Testis (tissue), 3 donors: ENCODE data around the gene PXK. TPM values are rescaled to one million over a fixed set of nuclear protein-coding genes. Genes with fewer than 3 reads are reported as not detected.

Source experiments
- DNase-seq: peaks from one replicate; pipeline ENCODE4 v3.0.0-alpha.2; 2019
- H3K27ac ChIP-seq, 2 donors: fragments of 200-600 bp; sonication (generic); one replicate each; pipeline ENCODE4 v1.5.1; 2019
- H3K27me3 ChIP-seq: fragments of 200-600 bp; sonication (generic); one replicate; pipeline ENCODE4 v1.5.1; 2019
- H3K36me3 ChIP-seq: fragments of 200-600 bp; sonication (generic); one replicate; pipeline ENCODE4 v1.5.1; 2017; ENCODE audit warnings: low read depth; ENCODE audit errors: missing control alignments
- H3K4me1 ChIP-seq: fragments of 200-600 bp; sonication (generic); one replicate; pipeline ENCODE4 v1.5.1; 2019
- H3K4me3 ChIP-seq, 2 donors: fragments of 200-600 bp; sonication (generic); one replicate each; pipeline ENCODE4 v1.5.1; 2017 to 2019
- H3K9me3 ChIP-seq: fragments of 200-600 bp; sonication (generic); one replicate; pipeline ENCODE4 v1.5.1; 2017
- POLR2A ChIP-seq: fragments of 450-650 bp; IDR thresholded peaks from one replicate; pipeline ENCODE4 v1.6.1; 2017; ENCODE audit warnings: antibody characterized with exemption, mild to moderate bottlenecking, moderate library complexity
- WGBS, 2 donors: methylation state at CpG; one replicate each; pipeline ENCODE4 v1.1.5; 2018; 5-methylcytosine and 5-hydroxymethylcytosine counted together
- intact Hi-C: fragments of 100-400 bp; cut with DNase I; formaldehyde crosslinking; loops from one replicate; pipeline ENCODE4 v1.15.1; 2023; ENCODE audit warnings: low total_unique reads
- polyA plus RNA-seq: library from polyadenylated mRNA; stranded (reverse); fragments of 350-450 nt; fragmentation: Illumina TruSeq; extraction: RNeasy Lipid Tissue Mini Kit (QIAGEN cat#74804); gene quantifications from one replicate; pipeline ENCODE4 v1.2.3, GENCODE V29; 2014; ENCODE audit warnings: low read depth, low replicate concordance; ENCODE audit not compliant: insufficient read depth
- total RNA-seq, 2 donors: library from RNA; depleted of rRNA; stranded (reverse); fragments of >200 nt; gene quantifications; one replicate each; pipeline ENCODE4 v1.2.3, GENCODE V29; 2016
- TF ChIP-seq, protein P1 (sequence below), 3 experiments: fragments of 450-650 bp in 2 of 3; fragments of 200-600 bp in 1 of 3; sonication (generic) in 1 of 3; IDR thresholded peaks; one replicate each; pipeline ENCODE4 v1.5.1; 2016 to 2019; ENCODE audit warnings: antibody characterized with exemption in 3 of 3, mild to moderate bottlenecking in 2 of 3, moderate library complexity in 1 of 3

PXK gene
- total and polyA plus RNA-seq, 3 donors from 2014 or later = 28.8 to 31.3 (median 29.3) TPM

DNA sequence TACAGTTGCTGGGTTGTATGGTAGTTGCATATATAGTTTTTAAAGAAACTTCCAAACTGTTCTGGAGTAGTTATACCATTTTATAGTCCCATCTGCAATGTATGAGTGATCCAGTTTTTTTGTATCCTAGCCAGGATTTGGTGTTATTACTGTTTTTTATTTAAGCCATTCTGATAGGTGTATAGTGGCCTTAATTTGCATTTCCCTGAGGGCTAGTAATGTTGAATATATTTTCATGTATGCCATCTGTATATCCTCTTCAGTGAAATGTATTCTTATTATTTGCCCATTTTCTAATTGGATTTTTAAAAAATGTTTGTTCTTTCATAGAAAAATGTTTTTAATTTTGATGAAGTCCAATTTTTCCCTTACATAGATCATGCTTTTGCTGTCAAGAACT lies 29.2 kb downstream of the PXK start:
- intact Hi-C loops = no loop called here
- no peak for TF ChIP-seq POLR2A
- TF ChIP-seq, protein P1, sequence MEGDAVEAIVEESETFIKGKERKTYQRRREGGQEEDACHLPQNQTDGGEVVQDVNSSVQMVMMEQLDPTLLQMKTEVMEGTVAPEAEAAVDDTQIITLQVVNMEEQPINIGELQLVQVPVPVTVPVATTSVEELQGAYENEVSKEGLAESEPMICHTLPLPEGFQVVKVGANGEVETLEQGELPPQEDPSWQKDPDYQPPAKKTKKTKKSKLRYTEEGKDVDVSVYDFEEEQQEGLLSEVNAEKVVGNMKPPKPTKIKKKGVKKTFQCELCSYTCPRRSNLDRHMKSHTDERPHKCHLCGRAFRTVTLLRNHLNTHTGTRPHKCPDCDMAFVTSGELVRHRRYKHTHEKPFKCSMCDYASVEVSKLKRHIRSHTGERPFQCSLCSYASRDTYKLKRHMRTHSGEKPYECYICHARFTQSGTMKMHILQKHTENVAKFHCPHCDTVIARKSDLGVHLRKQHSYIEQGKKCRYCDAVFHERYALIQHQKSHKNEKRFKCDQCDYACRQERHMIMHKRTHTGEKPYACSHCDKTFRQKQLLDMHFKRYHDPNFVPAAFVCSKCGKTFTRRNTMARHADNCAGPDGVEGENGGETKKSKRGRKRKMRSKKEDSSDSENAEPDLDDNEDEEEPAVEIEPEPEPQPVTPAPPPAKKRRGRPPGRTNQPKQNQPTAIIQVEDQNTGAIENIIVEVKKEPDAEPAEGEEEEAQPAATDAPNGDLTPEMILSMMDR (IDR thresholded peaks at IDR 0.05) = no peak
- H3K4me1 ChIP-seq = no peaks in the 10 kb centered on the region
- no peaks in the 10 kb centered on the region for H3K9me3 ChIP-seq
- no peak for DNase-seq
- H3K4me3 ChIP-seq = no peak overlapping the region
- H3K36me3 ChIP-seq = no peaks in the 10 kb centered on the region
- no peaks in the 10 kb centered on the region for H3K27me3 ChIP-seq
- no peak overlapping the region for H3K27ac ChIP-seq

DNA sequence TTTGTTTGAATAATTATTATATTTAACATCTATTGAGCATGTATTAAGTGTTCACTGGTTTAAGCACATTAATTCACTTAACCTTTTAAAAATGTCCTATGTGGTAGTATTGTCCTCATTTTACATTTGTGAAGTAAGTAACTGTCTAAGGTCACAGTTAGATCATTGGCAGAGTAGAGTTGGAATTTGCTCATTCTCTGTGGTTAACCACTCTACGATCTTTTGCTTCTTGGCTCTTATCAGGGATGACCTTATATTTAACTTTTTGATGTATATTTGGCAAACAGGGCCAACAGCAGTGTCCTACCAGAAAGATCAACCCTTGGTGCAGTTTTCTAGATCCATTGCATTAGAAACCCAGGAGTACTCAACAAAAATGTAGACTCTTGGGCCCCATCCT lies 34.0 kb downstream of the PXK start:
- no peak overlapping the region for H3K4me3 ChIP-seq
- no peak overlapping the region for H3K27ac ChIP-seq
- TF ChIP-seq, protein P1 (IDR thresholded peaks at IDR 0.05) = no peak
- TF ChIP-seq POLR2A = no peak
- H3K9me3 ChIP-seq = no peaks in the 10 kb centered on the region
- intact Hi-C loops = no loop called here
- no peaks in the 10 kb centered on the region for H3K4me1 ChIP-seq
- no peak for DNase-seq
- WGBS, 2 donors = 85 to 95% methylated on average over 1 of the region's 1 CpG
- no peaks in the 10 kb centered on the region for H3K36me3 ChIP-seq
- no peaks in the 10 kb centered on the region for H3K27me3 ChIP-seq

DNA sequence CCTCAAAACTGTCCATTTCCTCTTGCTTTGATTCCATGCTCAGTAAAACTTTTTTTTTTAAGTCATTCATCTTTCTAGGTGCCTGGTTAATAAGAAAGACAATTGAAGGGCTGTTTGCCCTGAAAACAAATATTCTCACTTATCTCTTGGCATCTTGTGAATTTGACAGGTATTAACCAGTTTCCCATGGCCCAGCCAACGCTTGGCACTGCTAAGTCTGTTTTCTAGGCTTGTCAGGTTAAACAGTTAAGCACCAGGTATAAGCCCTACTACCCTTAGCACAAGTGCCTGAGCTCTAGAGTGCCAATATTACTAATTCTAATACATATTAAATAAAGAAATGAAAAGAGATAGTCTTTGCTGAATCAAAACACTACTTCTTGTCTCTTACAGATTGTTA lies 36.3 kb downstream of the PXK start:
- no peaks in the 10 kb centered on the region for H3K36me3 ChIP-seq
- DNase-seq = no peak
- H3K4me1 ChIP-seq = no peaks in the 10 kb centered on the region
- no peaks in the 10 kb centered on the region for H3K9me3 ChIP-seq
- H3K27me3 ChIP-seq = no peaks in the 10 kb centered on the region
- no peak overlapping the region for H3K27ac ChIP-seq
- TF ChIP-seq, protein P1 (IDR thresholded peaks at IDR 0.05) = no peak
- TF ChIP-seq POLR2A = no peak
- H3K4me3 ChIP-seq = no peak overlapping the region
- WGBS, 2 donors = 95 to 100% methylated on average over 1 of the region's 1 CpG
- intact Hi-C loops = no loop called here

DNA sequence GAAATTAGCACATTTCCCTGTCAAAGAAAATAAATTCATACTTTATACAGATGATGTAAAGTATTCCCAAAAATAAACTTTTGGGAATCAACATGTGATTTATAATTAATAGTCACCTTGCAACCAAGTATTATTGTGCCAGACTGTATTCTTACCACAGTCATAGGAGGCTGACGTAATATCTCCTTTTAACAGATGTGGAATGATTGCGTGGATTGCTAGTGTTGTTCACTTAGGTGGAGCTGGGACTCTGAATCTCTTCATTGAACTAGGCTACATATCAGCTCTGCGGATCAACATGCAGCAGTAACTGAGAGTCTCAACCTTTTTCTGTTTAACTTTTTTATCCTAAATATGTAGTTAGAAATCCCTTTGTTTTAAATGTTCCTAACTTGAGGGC lies 37.2 kb downstream of the PXK start:
- Histone ChIP-seq H3K4me3 (no peak overlapping the region), H3K27ac (no peak overlapping the region), H3K9me3 (no peaks in the 10 kb centered on the region), H3K4me1 (no peaks in the 10 kb centered on the region), H3K27me3 (no peaks in the 10 kb centered on the region), H3K36me3 (no peaks in the 10 kb centered on the region)
- WGBS, 2 donors = 95 to 96% methylated on average over 3 of the region's 3 CpGs
- DNase-seq = no peak
- TF ChIP-seq, protein P1 (IDR thresholded peaks at IDR 0.05) = no peak
- no peak for TF ChIP-seq POLR2A
- intact Hi-C loops = no loop called here

DNA sequence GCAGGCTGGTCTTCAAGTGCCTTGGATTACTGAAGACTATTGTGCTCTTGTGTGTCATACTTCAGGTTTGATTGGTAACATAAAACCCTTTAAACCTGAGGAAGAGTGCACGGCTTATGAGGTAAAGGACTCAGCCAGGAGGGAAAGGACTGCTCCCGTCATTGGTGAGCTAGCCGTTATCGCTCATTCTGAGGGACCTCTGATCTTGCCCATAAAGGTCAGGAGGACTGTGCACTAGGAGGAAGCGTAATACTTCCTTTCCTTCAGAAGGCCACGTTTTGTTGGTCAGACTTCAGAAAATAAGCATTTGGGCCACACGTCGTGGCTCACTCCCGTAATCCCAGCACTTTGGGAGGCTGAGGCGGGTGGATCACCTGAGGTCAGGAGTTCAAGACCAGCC lies 37.7 kb downstream of the PXK start:
- Histone ChIP-seq H3K27me3 (no peaks in the 10 kb centered on the region), H3K9me3 (no peaks in the 10 kb centered on the region), H3K4me3 (no peak overlapping the region), H3K27ac (no peak overlapping the region), H3K4me1 (no peaks in the 10 kb centered on the region), H3K36me3 (no peaks in the 10 kb centered on the region)
- TF ChIP-seq POLR2A = no peak
- TF ChIP-seq, protein P1 (IDR thresholded peaks at IDR 0.05) = no peak
- 79 to 94% methylated on average over 10 of the region's 10 CpGs for WGBS, 2 donors
- DNase-seq = no peak
- intact Hi-C loops = no loop called here
